SK-N-SH treated with all-trans-retinoic acid at 6 μM for 48 hours (cell line): Measurements from ENCODE around the gene PALB2.

Source experiments
- ISL1 ChIP-seq: fragments of 250-450 bp; sonication (Bioruptor Pico); IDR thresholded peaks from 2 replicates; pipeline ENCODE4 v2.1.2; 2022; ENCODE audit warnings: mild to moderate bottlenecking, moderate library complexity
- ZFP3 ChIP-seq: fragments of 250-450 bp; sonication (Bioruptor Pico); IDR thresholded peaks from 2 replicates; pipeline ENCODE4 v1.5.0; 2020; ENCODE audit warnings: mild to moderate bottlenecking, moderate library complexity
- TF ChIP-seq, protein P1 (sequence below): fragments of 250-450 bp; sonication (Bioruptor Pico); IDR thresholded peaks from 2 replicates; pipeline ENCODE4 v1.5.1; 2020; ENCODE audit warnings: low read depth, mild to moderate bottlenecking, moderate library complexity
- TF ChIP-seq, protein P2 (sequence below): fragments of 250-450 bp; sonication (Bioruptor Pico); IDR thresholded peaks from 2 replicates; pipeline ENCODE4 v1.8.0; 2020; ENCODE audit warnings: mild to moderate bottlenecking, moderate library complexity, borderline replicate concordance

DNA sequence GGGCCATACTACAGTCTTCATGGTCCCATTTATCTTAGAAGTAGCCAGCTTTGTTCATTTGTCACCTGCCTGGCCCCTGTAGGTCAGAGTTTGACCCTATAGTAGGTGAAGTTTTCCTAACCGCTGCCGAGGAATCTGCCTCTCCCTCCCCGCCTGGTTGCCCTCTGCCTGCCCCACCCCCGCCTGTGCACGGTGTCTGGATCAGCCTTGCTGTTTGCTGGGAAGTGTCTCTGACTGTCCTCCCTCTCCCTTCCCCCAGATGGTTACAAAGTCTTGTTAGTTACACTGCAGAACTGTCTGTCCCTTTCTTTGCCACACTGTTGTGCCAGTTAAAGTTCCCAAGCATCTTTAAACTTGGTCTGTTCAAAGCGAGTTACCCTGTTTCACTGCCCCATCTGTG, 77.9 kb downstream of the PALB2 start:
- TF ChIP-seq, protein P1, sequence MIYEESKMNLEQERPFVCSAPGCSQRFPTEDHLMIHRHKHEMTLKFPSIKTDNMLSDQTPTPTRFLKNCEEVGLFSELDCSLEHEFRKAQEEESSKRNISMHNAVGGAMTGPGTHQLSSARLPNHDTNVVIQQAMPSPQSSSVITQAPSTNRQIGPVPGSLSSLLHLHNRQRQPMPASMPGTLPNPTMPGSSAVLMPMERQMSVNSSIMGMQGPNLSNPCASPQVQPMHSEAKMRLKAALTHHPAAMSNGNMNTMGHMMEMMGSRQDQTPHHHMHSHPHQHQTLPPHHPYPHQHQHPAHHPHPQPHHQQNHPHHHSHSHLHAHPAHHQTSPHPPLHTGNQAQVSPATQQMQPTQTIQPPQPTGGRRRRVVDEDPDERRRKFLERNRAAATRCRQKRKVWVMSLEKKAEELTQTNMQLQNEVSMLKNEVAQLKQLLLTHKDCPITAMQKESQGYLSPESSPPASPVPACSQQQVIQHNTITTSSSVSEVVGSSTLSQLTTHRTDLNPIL: no peak
- TF ChIP-seq ZFP3 (no peak), ISL1 (CRISPR knock-in tag) (no peak)
- TF ChIP-seq, protein P2, sequence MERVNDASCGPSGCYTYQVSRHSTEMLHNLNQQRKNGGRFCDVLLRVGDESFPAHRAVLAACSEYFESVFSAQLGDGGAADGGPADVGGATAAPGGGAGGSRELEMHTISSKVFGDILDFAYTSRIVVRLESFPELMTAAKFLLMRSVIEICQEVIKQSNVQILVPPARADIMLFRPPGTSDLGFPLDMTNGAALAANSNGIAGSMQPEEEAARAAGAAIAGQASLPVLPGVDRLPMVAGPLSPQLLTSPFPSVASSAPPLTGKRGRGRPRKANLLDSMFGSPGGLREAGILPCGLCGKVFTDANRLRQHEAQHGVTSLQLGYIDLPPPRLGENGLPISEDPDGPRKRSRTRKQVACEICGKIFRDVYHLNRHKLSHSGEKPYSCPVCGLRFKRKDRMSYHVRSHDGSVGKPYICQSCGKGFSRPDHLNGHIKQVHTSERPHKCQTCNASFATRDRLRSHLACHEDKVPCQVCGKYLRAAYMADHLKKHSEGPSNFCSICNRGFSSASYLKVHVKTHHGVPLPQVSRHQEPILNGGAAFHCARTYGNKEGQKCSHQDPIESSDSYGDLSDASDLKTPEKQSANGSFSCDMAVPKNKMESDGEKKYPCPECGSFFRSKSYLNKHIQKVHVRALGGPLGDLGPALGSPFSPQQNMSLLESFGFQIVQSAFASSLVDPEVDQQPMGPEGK: no peak
